DND-41 (cell line): ENCODE measurements around the gene FXYD4.

Experiments
- EZH2 ChIP-seq: IDR thresholded peaks from 3 replicates; pipeline ENCODE4 v1.6.1; 2012; ENCODE audit warnings: borderline replicate concordance, low read depth, mild to moderate bottlenecking, moderate library complexity, low read length, inconsistent platforms; ENCODE audit not compliant: severe bottlenecking
- TF ChIP-seq, protein P1 (sequence below): IDR thresholded peaks from 2 replicates; pipeline ENCODE4 v1.5.1; 2012; ENCODE audit warnings: borderline replicate concordance, low read length, moderate library complexity, mild to moderate bottlenecking; ENCODE audit not compliant: poor library complexity, severe bottlenecking; ENCODE audit errors: extremely low read depth

DNA sequence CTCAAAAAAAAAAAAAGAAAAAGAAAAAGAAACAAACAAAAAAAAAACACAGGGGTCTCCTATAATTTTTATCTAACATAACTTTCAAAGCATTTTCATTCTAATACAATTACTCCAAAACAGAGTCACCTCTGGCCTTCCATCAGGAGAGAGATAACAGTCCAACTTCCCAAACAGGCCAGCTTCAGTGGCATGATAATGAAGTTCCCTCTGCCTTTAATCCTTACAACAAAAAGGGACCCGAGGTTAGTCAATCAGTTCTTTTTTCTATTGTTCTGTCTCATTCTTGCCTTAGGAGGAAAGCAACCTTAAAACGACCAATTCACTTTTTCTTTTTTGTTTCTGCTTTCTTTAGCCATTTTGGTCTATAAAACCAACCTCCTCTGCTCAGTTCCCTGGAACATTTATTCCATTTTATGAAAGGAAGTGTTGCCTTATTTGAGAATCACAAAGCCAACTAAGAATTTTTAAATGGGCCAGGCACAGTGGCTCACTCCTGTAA is 16.5 kb upstream of the FXYD4 start:
- TF ChIP-seq, protein P1, sequence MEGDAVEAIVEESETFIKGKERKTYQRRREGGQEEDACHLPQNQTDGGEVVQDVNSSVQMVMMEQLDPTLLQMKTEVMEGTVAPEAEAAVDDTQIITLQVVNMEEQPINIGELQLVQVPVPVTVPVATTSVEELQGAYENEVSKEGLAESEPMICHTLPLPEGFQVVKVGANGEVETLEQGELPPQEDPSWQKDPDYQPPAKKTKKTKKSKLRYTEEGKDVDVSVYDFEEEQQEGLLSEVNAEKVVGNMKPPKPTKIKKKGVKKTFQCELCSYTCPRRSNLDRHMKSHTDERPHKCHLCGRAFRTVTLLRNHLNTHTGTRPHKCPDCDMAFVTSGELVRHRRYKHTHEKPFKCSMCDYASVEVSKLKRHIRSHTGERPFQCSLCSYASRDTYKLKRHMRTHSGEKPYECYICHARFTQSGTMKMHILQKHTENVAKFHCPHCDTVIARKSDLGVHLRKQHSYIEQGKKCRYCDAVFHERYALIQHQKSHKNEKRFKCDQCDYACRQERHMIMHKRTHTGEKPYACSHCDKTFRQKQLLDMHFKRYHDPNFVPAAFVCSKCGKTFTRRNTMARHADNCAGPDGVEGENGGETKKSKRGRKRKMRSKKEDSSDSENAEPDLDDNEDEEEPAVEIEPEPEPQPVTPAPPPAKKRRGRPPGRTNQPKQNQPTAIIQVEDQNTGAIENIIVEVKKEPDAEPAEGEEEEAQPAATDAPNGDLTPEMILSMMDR = no peak
- no peak for TF ChIP-seq EZH2
